VCaP (cell line): ENCODE measurements around the gene MARK4.

Experiments used
- H3K27ac ChIP-seq: fragments of 450-650 bp; 2 replicates; pipeline ENCODE4 v1.5.1; 2017
- CTCF ChIP-seq: fragments of 450-650 bp; conservative IDR thresholded peaks from 2 replicates; pipeline ENCODE4 v1.5.1; 2017; ENCODE audit warnings: mild to moderate bottlenecking, moderate library complexity

Gene MARK4

GRCh38 chr19:45216667-45217066, 34.4 kb upstream of the MARK4 start:
- peak overlapping the region; percentile 84; the same call in 1 of the 2 replicates for H3K27ac ChIP-seq
- TF ChIP-seq CTCF, result no peak

GRCh38 chr19:45217193-45217956, 33.7 kb upstream of the MARK4 start:
- TF ChIP-seq CTCF, result no peak
- no peak overlapping the region for H3K27ac ChIP-seq

GRCh38 chr19:45217957-45218334, 33.1 kb upstream of the MARK4 start:
- TF ChIP-seq CTCF, result no peak
- H3K27ac ChIP-seq, result no peak overlapping the region

- H3K27ac ChIP-seq, result no peak overlapping the region
- TF ChIP-seq CTCF, result no peak
These were observed 32.6 kb upstream of the MARK4 start for GRCh38 chr19:45218426-45218825.

- no peak overlapping the region for H3K27ac ChIP-seq
- TF ChIP-seq CTCF, result no peak
These were observed 31.9 kb upstream of the MARK4 start for GRCh38 chr19:45218911-45219743.

GRCh38 chr19:45222724-45223123, 28.3 kb upstream of the MARK4 start:
- TF ChIP-seq CTCF, result no peak

GRCh38 chr19:45223879-45224278, 27.2 kb upstream of the MARK4 start:
- TF ChIP-seq CTCF, result no peak

More at GRCh38 chr19:45222724-45223123, 28.3 kb upstream of the MARK4 start:
- H3K27ac ChIP-seq, result no peak overlapping the region

More at GRCh38 chr19:45223879-45224278, 27.2 kb upstream of the MARK4 start:
- H3K27ac ChIP-seq, result no peak overlapping the region
